SW 1271 (cell line): ENCODE measurements around the gene KIF1C.
"Not testable (repeated sequence)": the region's sequence is repeated elsewhere in the genome, so short reads cannot be mapped to it uniquely, and the experiment has no call there.

Experiments
- DNase-seq, 2 experiments: peaks; one replicate each; lab custom pipeline; 2025; lab: John Stamatoyannopoulos, UW

Gene KIF1C

DNA sequence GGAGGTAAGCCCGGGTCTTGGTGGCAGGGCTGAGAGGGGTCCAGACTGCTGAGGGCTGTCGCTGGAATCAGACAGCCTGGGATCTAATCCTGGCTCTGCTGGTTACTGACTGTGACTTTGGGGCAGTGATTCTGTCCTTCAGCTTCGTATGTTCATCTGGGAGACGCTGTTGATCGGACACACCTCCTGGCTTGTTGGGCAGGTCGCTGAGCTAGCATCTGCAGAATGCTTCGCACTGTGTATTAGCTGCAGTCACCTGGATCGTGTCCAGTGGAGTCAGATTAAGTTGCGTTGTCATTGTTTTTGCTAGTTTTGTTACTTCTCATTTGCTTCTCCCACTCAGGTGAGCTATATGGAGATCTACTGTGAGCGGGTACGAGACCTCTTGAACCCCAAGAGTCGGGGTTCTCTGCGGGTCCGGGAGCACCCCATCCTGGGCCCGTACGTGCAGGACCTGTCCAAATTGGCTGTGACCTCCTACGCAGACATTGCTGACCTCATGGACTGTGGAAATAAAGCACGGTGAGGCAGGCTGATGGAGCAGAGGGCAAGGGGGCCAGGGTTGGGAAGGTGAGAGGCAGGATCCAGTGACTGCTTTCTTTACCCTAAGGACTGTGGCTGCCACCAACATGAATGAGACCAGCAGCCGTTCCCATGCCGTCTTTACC, 4.5 kb downstream of the KIF1C start:
- DNase-seq: no peak

- DNase-seq: no peak
Measured at GRCh38 chr17:5003214-5003867, 5.6 kb downstream of the KIF1C start.

DNA sequence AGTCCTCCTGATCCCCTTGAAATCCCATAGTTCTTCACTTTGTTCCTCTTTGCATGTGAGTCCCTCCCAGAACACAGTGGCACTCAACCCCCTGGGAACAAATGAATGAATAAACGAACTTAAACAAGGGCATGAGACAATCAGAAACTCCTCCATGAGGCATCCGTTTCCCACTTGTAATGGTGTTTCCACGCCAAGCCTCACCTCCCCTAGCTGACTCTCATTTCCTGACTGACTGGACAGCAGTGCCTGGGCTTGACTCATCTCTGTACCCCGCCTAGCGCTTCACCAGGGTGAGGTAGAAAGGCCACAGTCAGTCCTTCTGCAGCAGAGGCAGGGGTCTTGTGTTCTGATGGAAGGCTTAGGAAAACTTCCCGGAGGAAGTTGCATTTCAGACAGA, 14.2 kb downstream of the KIF1C start:
- DNase-seq: no peak

- DNase-seq: no peak
Measured at GRCh38 chr17:5014357-5014756, 16.6 kb downstream of the KIF1C start.

DNA sequence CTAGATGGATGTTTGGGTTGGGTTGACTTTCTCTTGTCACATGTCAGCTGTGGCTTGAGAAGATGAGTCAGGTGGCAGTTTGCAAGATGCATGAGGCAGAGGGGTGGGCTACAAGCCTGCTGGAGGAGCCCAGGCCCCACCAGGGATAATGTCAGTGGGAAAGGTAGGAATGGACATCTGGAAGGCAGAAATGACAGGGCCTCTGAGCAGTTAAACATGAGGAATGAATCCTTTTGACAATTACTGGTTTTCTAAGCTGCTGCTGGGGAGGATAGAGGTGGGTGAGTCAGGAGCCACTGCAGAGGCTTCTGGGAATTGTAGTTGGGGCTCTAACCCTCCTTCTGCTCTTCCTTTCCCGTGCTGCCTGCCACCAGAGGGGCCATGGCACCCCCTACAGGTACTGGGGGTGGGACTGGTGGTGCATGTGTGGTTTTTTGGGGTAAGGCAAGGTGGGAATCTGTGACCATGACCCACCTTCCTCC, 21.8 kb downstream of the KIF1C start:
- DNase-seq: no peak

GRCh38 chr17:5020502-5021023, 22.8 kb downstream of the KIF1C start:
- no peak for DNase-seq

DNA sequence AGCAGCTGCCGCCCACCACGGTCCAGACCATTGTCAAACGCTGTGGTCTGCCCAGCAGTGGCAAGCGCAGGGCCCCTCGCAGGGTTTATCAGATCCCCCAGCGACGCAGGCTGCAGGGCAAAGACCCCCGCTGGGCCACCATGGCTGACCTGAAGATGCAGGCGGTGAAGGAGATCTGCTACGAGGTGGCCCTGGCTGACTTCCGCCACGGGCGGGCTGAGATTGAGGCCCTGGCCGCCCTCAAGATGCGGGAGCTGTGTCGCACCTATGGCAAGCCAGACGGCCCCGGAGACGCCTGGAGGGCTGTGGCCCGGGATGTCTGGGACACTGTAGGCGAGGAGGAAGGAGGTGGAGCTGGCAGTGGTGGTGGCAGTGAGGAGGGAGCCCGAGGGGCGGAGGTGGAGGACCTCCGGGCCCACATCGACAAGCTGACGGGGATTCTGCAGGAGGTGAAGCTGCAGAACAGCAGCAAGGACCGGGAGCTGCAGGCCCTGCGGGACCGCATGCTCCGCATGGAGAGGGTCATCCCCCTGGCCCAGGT, 24.5 kb downstream of the KIF1C start:
- DNase-seq: no peak

- no peak for DNase-seq
Measured at GRCh38 chr17:5023588-5024147, 25.9 kb downstream of the KIF1C start.

DNA sequence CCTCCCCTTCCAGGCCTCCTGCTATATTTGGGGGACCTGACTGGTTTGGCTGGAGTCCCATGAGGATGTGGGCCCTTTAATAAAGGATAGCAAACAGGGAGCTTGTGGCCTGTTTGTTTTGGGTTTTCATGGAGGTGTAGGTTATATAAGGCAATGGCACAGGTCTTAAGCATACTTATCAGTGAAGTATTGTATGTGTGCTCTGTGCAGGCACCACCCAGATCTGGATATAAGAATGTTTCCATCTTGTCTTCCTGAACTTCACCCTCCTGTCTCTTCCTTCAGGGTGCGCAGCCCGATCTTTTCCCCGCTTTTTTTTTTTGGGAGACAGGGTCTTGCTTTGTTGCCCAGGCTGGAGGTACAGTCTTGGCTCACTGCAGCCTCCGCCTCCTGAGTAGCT, 26.9 kb downstream of the KIF1C start:
- no peak for DNase-seq

GRCh38 chr17:5027299-5027698, 29.5 kb downstream of the KIF1C start:
- DNase-seq: no peak

- no peak for DNase-seq
Measured at GRCh38 chr17:5027916-5028315, 30.2 kb downstream of the KIF1C start.

GRCh38 chr17:5030168-5030567, 32.4 kb downstream of the KIF1C start:
- not testable (repeated sequence) for DNase-seq

DNA sequence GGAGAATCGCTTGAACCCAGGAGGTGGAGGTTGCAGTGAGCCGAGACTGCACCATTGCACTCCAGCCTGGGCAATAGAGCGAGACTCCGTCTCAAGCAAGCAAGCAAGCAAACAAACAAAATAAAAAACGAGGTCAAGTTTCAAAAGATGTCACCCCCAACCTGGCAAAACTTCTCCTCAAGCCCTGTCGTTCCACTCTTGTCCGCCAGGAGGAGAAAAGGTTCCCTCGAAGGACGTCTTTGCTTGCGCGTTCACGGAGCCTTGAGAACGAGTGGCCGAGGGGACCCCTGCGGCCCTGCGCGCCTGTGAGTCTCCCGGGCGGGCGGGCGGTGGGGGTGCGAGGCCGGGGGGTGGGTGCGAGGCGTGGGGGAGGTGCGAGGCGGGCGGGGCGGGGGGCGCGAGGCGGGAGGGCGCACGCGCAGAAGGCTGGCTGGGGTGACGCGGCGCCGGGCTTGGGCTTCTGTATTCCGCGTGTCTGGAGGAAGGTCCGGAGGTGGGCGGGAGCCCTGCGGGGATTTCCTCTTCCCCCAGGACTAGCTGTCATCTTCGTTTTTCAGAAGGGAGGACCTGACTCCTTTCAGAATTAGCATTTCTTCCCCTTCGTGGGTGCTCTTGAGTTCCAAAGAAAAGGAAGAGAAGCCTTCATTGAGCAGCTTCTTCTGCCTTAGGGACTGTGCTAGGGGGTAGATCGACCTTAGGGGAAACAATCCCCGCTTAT, 33.8 kb downstream of the KIF1C start:
- peak; percentile 42 to 65 for DNase-seq

- no peak for DNase-seq
Measured at GRCh38 chr17:5032865-5033264, 35.1 kb downstream of the KIF1C start.

DNA sequence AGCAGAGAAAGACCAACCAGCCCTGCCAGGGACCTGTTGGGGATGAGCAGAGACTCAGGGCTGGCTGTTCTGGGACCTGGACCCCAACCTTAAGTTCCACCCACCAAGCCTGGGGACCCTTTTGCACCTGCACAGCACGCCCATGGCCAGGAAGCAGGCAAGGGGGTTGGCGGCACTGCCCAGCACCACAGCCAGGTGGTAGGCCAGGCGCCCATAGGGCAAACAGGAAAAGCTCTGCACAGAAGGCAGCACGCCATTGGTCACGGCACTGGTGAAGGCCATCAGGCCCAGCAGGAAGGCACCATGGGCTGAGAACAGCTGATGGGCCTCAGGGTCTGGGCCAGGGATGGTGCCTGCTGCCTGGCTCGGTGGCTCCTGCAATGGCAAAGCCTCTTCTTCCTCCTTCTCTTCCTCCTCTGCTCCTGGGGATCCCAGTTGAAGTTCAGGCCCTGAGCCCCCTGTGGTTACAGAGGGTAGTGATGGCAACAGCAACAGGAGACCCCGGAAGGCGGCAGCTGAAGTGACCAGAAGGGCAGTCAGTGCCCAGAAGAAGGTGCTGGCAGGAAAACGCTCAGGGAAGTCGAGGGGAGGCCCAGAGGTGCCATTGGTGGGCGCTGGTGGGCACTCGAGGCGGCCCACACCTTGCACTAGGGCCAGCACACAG, 35.7 kb downstream of the KIF1C start:
- no peak for DNase-seq

DNA sequence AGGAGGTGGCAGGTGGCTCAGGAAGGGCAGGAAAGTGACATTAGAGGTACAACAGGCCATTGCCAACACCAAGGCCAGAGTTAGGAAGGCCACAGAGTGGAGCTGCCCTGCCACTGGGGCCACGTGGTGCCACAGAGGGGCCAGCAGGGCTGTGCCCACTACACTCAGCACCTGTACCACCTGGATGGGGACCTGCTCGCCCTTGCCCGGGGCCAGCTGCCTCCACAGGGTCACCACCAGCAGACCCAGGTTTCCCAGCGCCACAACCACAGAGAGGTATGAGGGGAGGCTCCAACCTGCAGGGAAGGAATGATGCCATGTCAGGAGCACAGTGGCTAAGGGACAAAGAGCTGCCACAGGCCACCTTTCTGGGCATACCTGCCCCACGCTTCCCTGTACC, 36.3 kb downstream of the KIF1C start:
- no peak for DNase-seq

- DNase-seq: no peak
Measured at GRCh38 chr17:5034651-5035050, 36.9 kb downstream of the KIF1C start.

- DNase-seq: no peak
Measured at GRCh38 chr17:5035315-5035714, 37.6 kb downstream of the KIF1C start, which contains the start of gene SLC52A1. Gene SLC52A1 (minus strand): TSS chr17:5035426. CDS start chr17:5034606, 820 bp downstream.

DNA sequence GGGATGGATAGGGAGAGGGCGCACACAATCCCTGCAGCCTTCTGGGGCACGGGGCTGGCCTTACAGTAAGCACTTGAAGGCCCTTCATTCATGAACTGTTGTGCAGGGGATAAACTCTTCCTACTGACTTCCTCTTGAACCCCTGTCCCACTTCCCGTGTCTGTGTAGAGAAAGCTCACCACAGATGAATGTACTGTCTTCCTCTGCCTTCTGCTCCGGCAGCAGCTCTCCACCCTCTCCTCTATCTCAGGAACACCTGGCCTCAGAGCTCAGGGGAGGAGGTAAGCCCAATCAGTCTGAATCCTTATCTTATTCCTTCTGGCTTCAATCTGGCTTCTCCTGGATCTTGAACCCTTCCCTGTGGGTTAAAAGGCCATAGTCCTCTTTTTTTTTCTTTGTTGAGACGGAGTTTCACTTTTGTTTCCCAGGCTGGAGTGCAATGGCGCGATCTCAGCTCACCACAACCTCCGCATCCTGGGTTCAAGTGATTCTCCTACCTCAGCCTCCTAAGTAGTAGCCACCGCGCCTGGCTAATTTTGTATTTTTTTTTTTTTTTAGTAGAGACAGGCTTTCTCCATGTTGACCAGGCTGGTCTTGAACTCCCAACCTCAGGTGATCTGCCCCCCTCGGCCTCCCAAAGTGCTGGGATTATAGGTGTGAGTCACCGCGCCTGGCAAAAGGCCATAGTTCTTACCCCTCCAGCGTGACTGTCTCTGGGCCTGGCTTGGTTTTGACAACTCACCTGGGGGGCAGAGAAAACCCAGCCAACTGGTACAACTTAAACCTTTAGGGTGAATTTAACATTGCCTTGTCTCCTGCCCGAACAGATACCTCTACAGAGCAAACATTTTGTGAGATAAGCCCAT, 44.6 kb downstream of the KIF1C start:
- no peak for DNase-seq

DNA sequence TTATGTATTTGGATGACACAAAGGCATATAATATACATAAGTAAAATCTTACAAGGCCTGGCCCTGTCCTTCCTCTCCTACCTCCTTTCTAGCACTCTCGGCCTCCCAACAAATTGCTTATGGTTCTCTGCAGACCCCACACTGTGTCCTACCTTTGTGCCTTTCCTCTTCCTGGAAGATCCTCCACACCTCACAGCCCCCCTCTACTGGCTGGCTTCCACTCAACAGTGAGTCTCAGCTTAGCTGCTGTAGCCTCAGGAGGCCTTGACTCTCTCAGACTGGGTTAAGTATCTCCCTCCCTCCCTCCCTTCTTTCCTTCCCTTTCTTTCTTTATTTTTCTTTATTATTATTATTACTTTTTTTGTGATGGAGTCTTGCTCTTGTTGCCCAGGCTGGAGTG, 45.8 kb downstream of the KIF1C start:
- no peak for DNase-seq

DNA sequence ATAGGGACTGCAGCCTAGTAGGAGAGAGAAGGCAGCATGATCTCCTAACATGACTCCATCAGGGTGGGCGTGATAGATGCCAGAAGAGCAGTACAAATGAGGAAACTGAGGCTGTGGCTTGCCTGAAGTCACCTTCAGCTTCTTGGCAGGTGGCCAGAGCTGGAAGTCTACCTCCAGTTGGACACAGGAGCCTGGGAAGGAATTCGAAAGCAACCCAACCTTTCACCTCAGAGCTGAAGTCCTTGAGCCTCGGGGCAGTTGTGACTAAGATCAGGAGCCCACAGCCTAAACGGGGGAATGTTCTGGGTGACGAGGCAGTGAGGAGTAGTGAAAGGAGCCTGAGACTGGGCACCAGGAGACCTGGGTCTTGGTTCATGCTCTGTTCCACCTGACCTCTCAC, 46.9 kb downstream of the KIF1C start:
- no peak for DNase-seq
